ACC112 (cell line): ENCODE measurements around the gene UTF1.

Experiments used
- H2AFZ ChIP-seq: fragments of 200-600 bp; sonication (generic); one replicate; pipeline ENCODE4 v1.6.0; 2017; ENCODE audit warnings: antibody characterized with exemption, low read length; ENCODE audit not compliant: unreplicated experiment
- H3K27ac ChIP-seq: fragments of 200-600 bp; sonication (generic); 2 replicates; pipeline ENCODE4 v1.5.1; 2014; ENCODE audit warnings: low read depth, mild to moderate bottlenecking, antibody characterized with exemption, low read length, moderate library complexity
- H3K27me3 ChIP-seq: fragments of 200-600 bp; sonication (generic); 2 replicates; pipeline ENCODE4 v1.6.1; 2014; ENCODE audit warnings: mild to moderate bottlenecking, antibody characterized with exemption, low read length, moderate library complexity, mixed read lengths; ENCODE audit not compliant: insufficient read depth
- H3K36me3 ChIP-seq: fragments of 200-600 bp; sonication (generic); 2 replicates; pipeline ENCODE4 v1.6.1; 2016; ENCODE audit warnings: mild to moderate bottlenecking, antibody characterized with exemption, low read length, moderate library complexity, mixed read lengths; ENCODE audit not compliant: insufficient read depth
- H3K4me1 ChIP-seq: fragments of 200-600 bp; sonication (generic); one replicate; pipeline ENCODE4 v1.6.1; 2016; ENCODE audit warnings: low read length, mixed read lengths; ENCODE audit not compliant: insufficient read depth, unreplicated experiment, control insufficient read depth
- H3K4me3 ChIP-seq: fragments of 200-600 bp; sonication (generic); 2 replicates; pipeline ENCODE4 v1.5.1; 2014; ENCODE audit warnings: mild to moderate bottlenecking, low read depth, low read length
- H3K79me2 ChIP-seq: fragments of 200-600 bp; sonication (generic); one replicate; pipeline ENCODE4 v1.6.0; 2016; ENCODE audit warnings: low read length; ENCODE audit not compliant: control insufficient read depth, unreplicated experiment, insufficient read depth

Gene UTF1

DNA sequence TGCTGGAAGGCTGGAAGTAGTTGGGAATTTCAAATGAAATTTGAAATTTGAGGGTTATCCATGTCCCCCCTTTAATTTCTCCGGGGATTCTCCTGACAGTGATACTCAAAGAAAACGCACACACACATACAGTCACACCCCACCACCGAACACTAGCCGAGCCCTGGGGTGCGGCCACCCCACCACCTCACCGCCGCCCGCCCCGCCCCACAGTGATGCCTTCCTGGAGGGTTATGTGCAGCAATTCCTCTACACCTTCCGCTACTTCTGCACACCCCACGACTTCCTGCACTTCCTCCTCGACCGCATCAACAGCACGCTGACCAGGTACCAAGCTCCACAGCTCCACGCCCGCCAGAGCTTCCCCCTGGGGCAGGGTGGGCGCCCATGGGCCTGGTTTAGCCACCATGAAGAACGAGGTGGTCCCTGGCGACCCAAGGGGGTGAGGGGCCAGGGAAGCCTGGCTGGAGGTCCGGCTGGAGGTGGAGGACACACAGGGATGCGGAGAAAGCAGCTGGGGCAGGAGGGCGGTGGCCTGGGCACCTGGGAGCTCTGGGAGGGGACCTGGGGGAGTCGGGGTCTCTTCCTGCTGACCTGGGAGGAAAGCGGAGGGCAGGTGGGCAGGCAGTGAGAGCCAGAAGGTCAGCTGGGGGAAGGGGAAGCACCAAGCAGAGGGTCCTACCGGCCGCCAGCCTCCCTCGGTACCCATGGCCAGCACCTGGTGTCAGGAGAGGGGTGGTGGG, 19.4 kb upstream of the UTF1 start:
- H3K27me3 ChIP-seq = no peaks in the 10 kb centered on the region
- no peaks in the 10 kb centered on the region for H3K36me3 ChIP-seq
- no peaks in the 10 kb centered on the region for H3K79me2 ChIP-seq
- H2AFZ ChIP-seq = no peak overlapping the region
- no peak overlapping the region for H3K4me3 ChIP-seq
- no peak overlapping the region for H3K27ac ChIP-seq
- H3K4me1 ChIP-seq = no peaks in the 10 kb centered on the region

- no peak overlapping the region for H3K4me3 ChIP-seq
- H3K27me3 ChIP-seq = no peaks in the 10 kb centered on the region
- H3K4me1 ChIP-seq = no peaks in the 10 kb centered on the region
- no peaks in the 10 kb centered on the region for H3K79me2 ChIP-seq
- no peak overlapping the region for H2AFZ ChIP-seq
- no peaks in the 10 kb centered on the region for H3K36me3 ChIP-seq
- no peak overlapping the region for H3K27ac ChIP-seq
These were observed 18.7 kb upstream of the UTF1 start for GRCh38 chr10:133211141-133211830.

- no peaks in the 10 kb centered on the region for H3K4me1 ChIP-seq
- no peaks in the 10 kb centered on the region for H3K79me2 ChIP-seq
- no peak overlapping the region for H2AFZ ChIP-seq
- H3K27ac ChIP-seq = no peak overlapping the region
- H3K36me3 ChIP-seq = no peaks in the 10 kb centered on the region
- no peak overlapping the region for H3K4me3 ChIP-seq
- H3K27me3 ChIP-seq = no peaks in the 10 kb centered on the region
These were observed 17.8 kb upstream of the UTF1 start for GRCh38 chr10:133211959-133212852.

GRCh38 chr10:133212853-133213494, 17.0 kb upstream of the UTF1 start:
- Histone ChIP-seq H3K79me2 (no peaks in the 10 kb centered on the region), H3K27ac (no peak overlapping the region), H3K4me1 (no peaks in the 10 kb centered on the region), H3K4me3 (no peak overlapping the region), H3K27me3 (no peaks in the 10 kb centered on the region), H2AFZ (no peak overlapping the region), H3K36me3 (no peaks in the 10 kb centered on the region)

GRCh38 chr10:133213641-133214467, 16.2 kb upstream of the UTF1 start:
- no peak overlapping the region for H3K4me3 ChIP-seq
- no peak overlapping the region for H2AFZ ChIP-seq
- H3K27me3 ChIP-seq = no peaks in the 10 kb centered on the region
- no peaks in the 10 kb centered on the region for H3K36me3 ChIP-seq
- H3K79me2 ChIP-seq = no peaks in the 10 kb centered on the region
- H3K27ac ChIP-seq = no peak overlapping the region
- H3K4me1 ChIP-seq = no peaks in the 10 kb centered on the region

DNA sequence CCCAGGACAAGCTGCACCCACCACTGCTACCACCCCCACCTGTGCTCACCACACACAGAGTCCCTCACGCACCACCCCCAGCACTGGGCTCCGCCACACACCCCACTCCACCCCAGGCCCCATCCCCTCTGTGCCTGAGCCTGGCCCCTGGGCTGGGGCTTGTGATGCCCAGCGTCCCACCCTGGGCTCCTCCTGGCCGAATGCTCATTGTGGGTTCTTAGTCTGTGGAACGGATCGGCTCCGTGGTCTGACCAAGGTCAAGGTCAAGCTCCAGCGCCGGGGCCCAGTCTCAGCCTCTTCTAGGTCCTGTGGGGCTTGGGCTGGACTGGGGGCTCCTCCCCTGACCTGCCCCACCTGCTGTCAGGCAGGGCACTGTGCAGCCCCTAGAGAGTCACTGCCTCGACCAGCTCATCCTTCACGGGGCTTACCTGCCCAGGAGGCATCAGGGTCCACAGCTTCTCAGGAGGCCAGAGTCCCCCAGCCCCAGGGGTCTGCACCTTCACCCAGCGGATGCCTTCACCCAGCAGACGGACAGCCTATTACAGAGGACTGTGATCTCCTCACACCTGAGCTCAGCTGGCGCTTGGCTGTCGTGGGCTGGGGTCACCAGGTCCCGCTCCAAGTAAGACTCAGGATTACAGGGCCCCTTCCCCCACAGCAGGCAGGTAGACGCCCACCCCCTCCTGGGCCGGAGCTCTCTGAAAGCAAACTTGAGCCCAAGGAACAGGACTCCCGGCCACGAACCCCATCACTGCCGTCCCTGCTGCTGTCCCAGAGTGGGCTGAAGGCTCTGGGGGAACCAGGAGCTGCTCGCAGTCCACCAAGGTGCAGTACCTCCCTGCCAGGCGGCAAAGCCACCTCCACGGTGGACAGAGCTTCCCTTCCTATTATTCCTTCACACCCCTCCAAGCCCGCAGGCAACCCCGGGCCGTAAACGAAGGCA, 15.3 kb upstream of the UTF1 start:
- H3K27ac ChIP-seq = no peak overlapping the region
- no peaks in the 10 kb centered on the region for H3K79me2 ChIP-seq
- no peak overlapping the region for H2AFZ ChIP-seq
- H3K4me1 ChIP-seq = no peaks in the 10 kb centered on the region
- H3K4me3 ChIP-seq = no peak overlapping the region
- peaks cover 6% of the 10 kb centered on the region for H3K27me3 ChIP-seq
- no peaks in the 10 kb centered on the region for H3K36me3 ChIP-seq

DNA sequence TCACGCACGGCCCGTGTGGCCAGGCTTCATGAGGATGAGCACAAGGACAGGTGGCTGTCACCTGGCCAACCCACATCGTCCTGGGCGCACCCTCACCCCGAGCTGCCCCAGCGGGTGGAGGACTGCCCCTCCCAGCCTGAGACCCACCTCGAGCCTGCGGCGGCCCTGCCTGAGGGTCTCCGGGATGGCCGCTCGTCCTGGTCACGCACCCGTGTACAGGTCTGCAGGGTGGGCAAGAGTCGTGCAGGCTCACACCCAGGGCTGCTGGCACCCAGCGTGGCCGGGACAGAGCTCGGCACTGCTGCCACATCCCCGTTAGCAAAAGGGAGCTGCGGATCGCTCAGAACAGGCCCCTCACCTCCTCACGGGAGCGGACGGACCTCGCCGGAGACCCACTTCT, 14.4 kb upstream of the UTF1 start:
- Histone ChIP-seq H3K4me3 (no peak overlapping the region), H3K36me3 (no peaks in the 10 kb centered on the region), H3K4me1 (no peaks in the 10 kb centered on the region), H3K27ac (no peak overlapping the region), H2AFZ (no peak overlapping the region), H3K27me3 (peaks cover 7% of the 10 kb centered on the region), H3K79me2 (no peaks in the 10 kb centered on the region)

DNA sequence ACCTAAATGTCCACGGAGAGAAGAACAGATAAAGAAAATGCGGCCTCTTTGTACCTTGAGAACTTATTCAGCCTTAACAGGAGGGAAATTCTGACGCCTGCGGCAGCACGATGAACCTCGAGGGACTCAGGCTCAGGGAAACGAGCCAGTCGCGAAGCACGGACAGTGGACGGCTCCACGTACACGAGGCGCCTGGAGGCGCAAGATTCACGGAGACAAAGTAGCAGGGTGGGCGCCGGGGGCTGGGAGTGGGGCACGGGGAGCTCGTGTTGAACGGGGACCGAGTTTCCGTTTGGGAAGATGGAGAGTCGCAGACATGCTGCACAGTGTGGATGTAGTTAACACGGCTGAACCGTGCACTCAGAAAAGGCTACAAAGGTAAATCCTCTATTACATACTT, 13.2 kb upstream of the UTF1 start:
- no peaks in the 10 kb centered on the region for H3K4me1 ChIP-seq
- no peak overlapping the region for H3K4me3 ChIP-seq
- H3K27me3 ChIP-seq = peaks cover 7% of the 10 kb centered on the region
- H3K36me3 ChIP-seq = no peaks in the 10 kb centered on the region
- H3K27ac ChIP-seq = no peak overlapping the region
- no peaks in the 10 kb centered on the region for H3K79me2 ChIP-seq
- H2AFZ ChIP-seq = no peak overlapping the region

GRCh38 chr10:133217800-133218589, 12.0 kb upstream of the UTF1 start:
- no peak overlapping the region for H3K4me3 ChIP-seq
- H3K4me1 ChIP-seq = no peaks in the 10 kb centered on the region
- H3K27ac ChIP-seq = no peak overlapping the region
- peaks cover 7% of the 10 kb centered on the region for H3K27me3 ChIP-seq
- no peaks in the 10 kb centered on the region for H3K79me2 ChIP-seq
- no peaks in the 10 kb centered on the region for H3K36me3 ChIP-seq
- no peak overlapping the region for H2AFZ ChIP-seq
